ENCODE results near the gene LGALS13.
"Not testable (repeated sequence)": the region's sequence is repeated elsewhere in the genome, so short reads cannot be mapped to it uniquely, and the experiment has no call there.

Gene LGALS13

DNA sequence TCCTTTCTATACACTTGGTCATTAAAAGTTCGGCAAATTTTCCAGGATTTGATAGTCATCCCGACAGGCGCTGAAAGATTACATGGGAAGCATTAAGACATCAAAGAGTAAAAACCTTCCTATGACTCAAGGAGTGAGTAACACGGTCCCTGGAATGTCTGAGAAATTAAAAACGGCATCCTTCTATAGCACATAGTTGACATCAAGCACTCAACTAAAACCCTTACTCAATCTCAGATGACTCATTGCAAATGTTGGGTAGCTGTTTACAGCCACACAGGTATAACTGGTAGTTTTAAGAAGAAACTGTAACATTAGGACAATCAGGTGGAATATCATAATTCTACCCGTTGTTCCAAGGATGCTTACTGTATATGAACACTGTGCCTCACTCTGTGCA lies 6.4 kb upstream of the LGALS13 start:
- no peak overlapping the region for H3K27ac Mint-ChIP-seq
- peaks cover 47% of the 10 kb centered on the region for H3K27me3 Mint-ChIP-seq
- H3K9me3 Mint-ChIP-seq: peaks cover 0 to 8% of the 10 kb centered on the region in 2 donors
- ATAC-seq (no peak), DNase-seq (no peak)
- no peak overlapping the region for H3K4me3 Mint-ChIP-seq
- H3K4me1 Mint-ChIP-seq: no peaks in the 10 kb centered on the region

- Mint-ChIP-seq H3K27ac (no peak overlapping the region), H3K9me3 (peaks cover 0 to 8% of the 10 kb centered on the region in 2 donors), H3K4me1 (no peaks in the 10 kb centered on the region), H3K4me3 (no peak overlapping the region), H3K27me3 (peaks cover 56% of the 10 kb centered on the region)
- ATAC-seq (no peak), DNase-seq (no peak)
These were observed 5.4 kb upstream of the LGALS13 start for GRCh38 chr19:39596911-39597310.

DNA sequence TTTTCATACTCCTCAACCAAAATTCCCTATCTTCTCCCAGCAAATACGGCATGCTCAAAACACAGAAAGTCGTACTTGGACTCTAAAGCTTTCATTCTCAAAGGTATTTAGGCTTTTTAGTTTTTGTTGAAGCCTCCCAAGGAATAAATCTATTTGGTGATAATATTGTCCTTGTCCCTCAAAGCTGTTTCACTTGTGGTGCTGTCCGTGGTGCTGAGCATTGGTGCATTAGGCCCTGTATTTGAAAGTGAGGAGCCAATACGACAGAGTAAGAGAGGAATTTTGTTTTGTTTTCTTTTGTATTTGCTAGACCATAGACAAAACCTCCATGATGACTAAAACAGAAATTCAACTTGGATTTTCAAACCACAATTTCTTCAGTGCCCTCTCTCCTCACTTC lies 3.2 kb upstream of the LGALS13 start:
- no peaks in the 10 kb centered on the region for H3K4me1 Mint-ChIP-seq
- peaks cover 65% of the 10 kb centered on the region for H3K27me3 Mint-ChIP-seq
- ATAC-seq (no peak), DNase-seq (no peak)
- no peak overlapping the region for H3K27ac Mint-ChIP-seq
- no peak overlapping the region for H3K4me3 Mint-ChIP-seq
- H3K9me3 Mint-ChIP-seq: peaks cover 0 to 8% of the 10 kb centered on the region in 2 donors

GRCh38 chr19:39603825-39604224 lies 1.5 kb downstream of the LGALS13 start:
- peak in 1 of 2 donors; percentile 13 for DNase-seq
- Mint-ChIP-seq H3K4me1 (no peaks in the 10 kb centered on the region), H3K4me3 (no peak overlapping the region), H3K27me3 (peaks cover 46% of the 10 kb centered on the region), H3K9me3 (peaks cover 0 to under 1% of the 10 kb centered on the region in 2 donors), H3K27ac (peak overlapping the region in 1 of 2 donors; percentile 73)
- peak; percentile 76 for ATAC-seq

GRCh38 chr19:39607021-39607420 lies 4.7 kb downstream of the LGALS13 start:
- Mint-ChIP-seq H3K9me3 (peaks cover 0 to 1% of the 10 kb centered on the region in 2 donors), H3K27ac (no peak overlapping the region), H3K4me3 (no peak overlapping the region), H3K4me1 (no peaks in the 10 kb centered on the region), H3K27me3 (peaks cover 17% of the 10 kb centered on the region)
- DNase-seq (no peak), ATAC-seq (no peak)

- ATAC-seq (no peak), DNase-seq (no peak)
- Mint-ChIP-seq H3K27ac (no peak overlapping the region), H3K27me3 (peaks cover 14% of the 10 kb centered on the region), H3K4me3 (no peak overlapping the region), H3K4me1 (no peaks in the 10 kb centered on the region), H3K9me3 (peaks cover 0 to 7% of the 10 kb centered on the region in 2 donors)
These were observed 5.2 kb downstream of the LGALS13 start for GRCh38 chr19:39607561-39607960.

GRCh38 chr19:39613597-39613996 lies 11.3 kb downstream of the LGALS13 start:
- Mint-ChIP-seq H3K4me3 (no peak overlapping the region), H3K27me3 (peaks cover 12% of the 10 kb centered on the region), H3K4me1 (no peaks in the 10 kb centered on the region), H3K27ac (no peak overlapping the region), H3K9me3 (peaks cover 5 to 19% of the 10 kb centered on the region in 2 donors)
- ATAC-seq (no peak), DNase-seq (no peak)

- Mint-ChIP-seq H3K4me1 (no peaks in the 10 kb centered on the region), H3K27ac (no peak overlapping the region), H3K4me3 (no peak overlapping the region), H3K27me3 (peaks cover 52% of the 10 kb centered on the region), H3K9me3 (peaks cover 5 to 11% of the 10 kb centered on the region in 2 donors)
- DNase-seq (no peak), ATAC-seq (no peak)
These were observed 15.4 kb downstream of the LGALS13 start for GRCh38 chr19:39617745-39618144.

DNA sequence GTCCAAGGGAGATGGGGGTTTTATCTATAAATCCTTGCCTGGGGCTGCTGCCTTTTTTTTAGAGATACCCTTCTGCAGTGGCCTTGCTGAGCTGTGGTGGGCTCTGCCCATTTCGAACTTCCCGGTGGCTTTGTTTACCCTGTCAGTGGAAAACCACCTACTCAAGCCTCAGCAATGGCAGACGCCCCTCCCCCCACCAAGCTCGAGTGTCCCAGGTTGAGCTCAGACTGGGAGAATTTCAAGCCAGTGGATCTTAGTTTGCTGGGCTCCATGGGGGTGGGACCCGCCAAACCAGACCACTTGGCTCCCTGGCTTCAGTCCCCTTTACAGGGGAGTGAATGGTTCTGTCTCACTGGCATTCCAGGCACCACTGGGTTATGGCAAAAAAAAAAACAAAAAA lies 21.6 kb downstream of the LGALS13 start:
- Mint-ChIP-seq H3K27ac (no peak overlapping the region), H3K9me3 (no peaks in the 10 kb centered on the region), H3K4me1 (no peaks in the 10 kb centered on the region), H3K4me3 (no peak overlapping the region), H3K27me3 (peaks cover 84% of the 10 kb centered on the region)
- DNase-seq (no peak), ATAC-seq (no peak)

- H3K27me3 Mint-ChIP-seq: peaks cover 71% of the 10 kb centered on the region
- H3K4me1 Mint-ChIP-seq, DNase-seq, H3K9me3 Mint-ChIP-seq, ATAC-seq, H3K27ac Mint-ChIP-seq, H3K4me3 Mint-ChIP-seq: not testable (repeated sequence)
These were observed 25.3 kb downstream of the LGALS13 start for GRCh38 chr19:39627631-39628030.

DNA sequence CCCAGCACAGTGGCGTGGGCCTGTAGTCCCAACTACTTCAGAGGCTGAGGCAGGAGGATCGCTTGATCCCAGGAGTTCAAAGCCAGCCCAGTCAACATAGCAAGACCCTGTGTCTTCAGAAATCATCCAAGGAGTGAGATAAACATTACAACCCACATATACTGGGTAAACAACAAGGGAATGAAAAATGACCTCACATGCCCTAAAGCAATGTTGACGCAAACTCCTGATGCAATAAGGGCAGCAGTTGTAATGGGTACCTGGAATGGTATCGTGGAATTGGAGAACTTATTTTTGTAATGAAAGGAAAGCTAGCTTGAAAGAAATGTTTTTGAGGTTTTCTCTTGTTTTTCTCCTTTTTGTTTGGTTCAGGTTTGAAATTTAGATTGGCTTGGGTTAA lies 28.9 kb downstream of the LGALS13 start:
- Mint-ChIP-seq H3K4me1 (no peaks in the 10 kb centered on the region), H3K4me3 (no peak overlapping the region), H3K9me3 (peaks cover 0 to 7% of the 10 kb centered on the region in 2 donors), H3K27ac (no peak overlapping the region), H3K27me3 (peaks cover 58% of the 10 kb centered on the region)
- ATAC-seq (no peak), DNase-seq (no peak)

- H3K9me3 Mint-ChIP-seq: peaks cover 0 to 8% of the 10 kb centered on the region in 2 donors
- peaks cover 58% of the 10 kb centered on the region for H3K27me3 Mint-ChIP-seq
These were observed 29.3 kb downstream of the LGALS13 start for GRCh38 chr19:39631626-39632025.

DNA sequence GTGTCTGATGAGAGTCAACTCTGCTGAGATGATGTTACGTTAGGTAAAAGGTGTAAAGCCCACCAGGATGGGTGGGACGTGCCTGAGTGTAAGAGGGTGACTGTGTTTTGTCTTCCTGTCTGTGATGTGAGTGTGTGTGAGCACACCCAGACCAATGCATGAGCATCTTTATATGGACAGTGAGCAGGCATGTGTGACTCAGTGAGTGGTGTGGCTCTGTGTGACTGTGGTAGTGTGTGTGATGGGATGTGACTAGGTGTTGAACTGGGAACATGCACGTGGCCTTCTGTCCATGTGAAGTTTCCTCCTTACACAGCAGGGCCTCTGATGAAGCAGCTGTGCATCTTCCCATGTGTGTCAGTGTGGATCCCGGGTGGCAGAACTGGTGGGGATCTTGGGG lies 35.6 kb downstream of the LGALS13 start:
- Mint-ChIP-seq H3K4me1 (no peaks in the 10 kb centered on the region), H3K9me3 (peaks cover 0 to 8% of the 10 kb centered on the region in 2 donors), H3K27ac (no peak overlapping the region), H3K4me3 (no peak overlapping the region), H3K27me3 (peaks cover 73% of the 10 kb centered on the region)
- DNase-seq (no peak), ATAC-seq (no peak)

More at GRCh38 chr19:39631626-39632025, 29.3 kb downstream of the LGALS13 start:
- H3K4me1 Mint-ChIP-seq: no peaks in the 10 kb centered on the region
- DNase-seq (no peak), ATAC-seq (no peak)
- H3K4me3 Mint-ChIP-seq: no peak overlapping the region
- no peak overlapping the region for H3K27ac Mint-ChIP-seq

- DNase-seq: no peak
- peaks cover 72% of the 10 kb centered on the region for H3K27me3 Mint-ChIP-seq
- ATAC-seq: no peak
- no peak overlapping the region for H3K27ac Mint-ChIP-seq
- no peak overlapping the region for H3K4me3 Mint-ChIP-seq
- H3K4me1 Mint-ChIP-seq: no peaks in the 10 kb centered on the region
- H3K9me3 Mint-ChIP-seq: peaks cover 6 to 10% of the 10 kb centered on the region in 2 donors
These were observed 39.4 kb downstream of the LGALS13 start for GRCh38 chr19:39641773-39642172.

DNA sequence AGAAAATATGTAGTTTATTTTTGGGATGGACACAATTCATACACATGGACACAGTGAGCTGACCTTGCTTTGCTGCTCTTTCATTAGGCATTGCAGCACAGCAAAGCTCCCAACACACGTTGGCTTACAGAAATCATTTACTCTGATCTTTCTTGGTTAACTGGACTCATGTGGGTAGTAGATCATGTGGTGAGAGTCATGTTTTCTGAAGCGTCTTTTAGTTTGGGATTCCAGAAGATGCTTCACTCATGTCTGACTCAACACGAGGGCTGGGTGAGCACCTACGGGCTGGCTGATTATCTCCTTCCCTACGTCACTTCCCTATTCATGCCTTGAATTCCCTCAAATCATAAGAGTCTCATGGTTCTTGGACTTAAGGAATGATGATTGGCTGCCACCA lies 41.3 kb downstream of the LGALS13 start:
- Mint-ChIP-seq H3K4me1 (no peaks in the 10 kb centered on the region), H3K27me3 (peaks cover 72% of the 10 kb centered on the region), H3K4me3 (no peak overlapping the region), H3K9me3 (peaks cover 6 to 10% of the 10 kb centered on the region in 2 donors), H3K27ac (no peak overlapping the region)
- ATAC-seq (no peak), DNase-seq (no peak)

DNA sequence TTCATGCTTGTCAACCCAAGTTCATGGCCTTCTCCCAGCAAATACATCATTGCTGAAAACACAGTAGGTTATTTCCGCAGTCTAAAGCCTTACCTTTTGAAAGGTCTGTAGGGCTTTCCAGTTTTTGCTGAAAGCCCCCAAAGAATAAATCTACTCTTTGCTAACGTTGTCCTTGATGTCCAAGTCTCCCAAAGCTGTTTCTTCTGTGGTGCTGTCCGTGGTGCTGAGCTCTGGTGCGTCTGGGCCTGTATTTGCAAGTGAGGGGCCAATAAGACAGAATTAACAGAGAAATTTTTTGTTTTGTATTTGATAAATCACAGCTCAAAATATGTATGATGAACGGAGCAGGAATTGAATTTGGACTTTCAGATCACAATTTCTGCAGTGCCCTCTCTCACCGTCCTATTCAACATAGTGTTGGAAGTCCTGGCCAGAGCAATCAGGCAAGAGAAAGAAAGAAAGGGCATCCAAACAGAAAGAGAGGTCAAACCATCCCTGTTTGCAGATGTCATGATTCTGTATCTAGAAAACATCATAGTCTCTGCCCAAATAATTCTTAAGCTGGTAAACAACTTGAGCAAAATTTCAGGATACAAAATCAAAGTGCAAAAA lies 43.6 kb downstream of the LGALS13 start:
- peaks cover 73% of the 10 kb centered on the region for H3K27me3 Mint-ChIP-seq
- no peak for DNase-seq
- no peak for ATAC-seq
- H3K9me3 Mint-ChIP-seq: peaks cover 6 to 10% of the 10 kb centered on the region in 2 donors
- H3K4me1 Mint-ChIP-seq: no peaks in the 10 kb centered on the region
- H3K27ac Mint-ChIP-seq: no peak overlapping the region
- no peak overlapping the region for H3K4me3 Mint-ChIP-seq

- H3K4me1 Mint-ChIP-seq: no peaks in the 10 kb centered on the region
- ATAC-seq (no peak), DNase-seq (no peak)
- peaks cover 6 to 10% of the 10 kb centered on the region in 2 donors for H3K9me3 Mint-ChIP-seq
- peaks cover 83% of the 10 kb centered on the region for H3K27me3 Mint-ChIP-seq
- no peak overlapping the region for H3K27ac Mint-ChIP-seq
- no peak overlapping the region for H3K4me3 Mint-ChIP-seq
These were observed 45.6 kb downstream of the LGALS13 start for GRCh38 chr19:39647918-39648317.

Measured in stimulated activated naive CD8-positive, alpha-beta T cell treated with anti-CD3 and anti-CD28 coated beads, Interleukin-15, amount 100 ng/mL, for 72 hours (primary cell).